Measurements from ENCODE around the gene TLE4.

DNA sequence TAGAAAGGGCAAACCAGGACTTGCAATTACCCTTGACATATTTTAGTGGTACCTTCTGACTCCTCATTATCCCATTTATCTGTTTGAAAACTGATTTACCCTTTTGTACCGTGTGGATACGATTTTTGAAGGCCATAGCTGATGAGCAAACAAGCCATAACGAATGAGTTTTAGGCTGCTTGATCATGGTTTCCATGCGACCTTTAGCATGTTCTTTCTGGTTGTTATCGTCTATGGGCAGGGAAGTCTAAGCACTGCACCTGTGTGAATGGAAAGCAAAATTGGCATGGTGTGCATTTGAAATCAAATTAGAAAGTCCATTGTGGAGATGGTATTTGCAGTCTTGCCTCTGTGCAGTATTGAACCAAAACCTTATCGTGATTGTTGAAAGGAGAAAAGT is 127.7 kb downstream of the TLE4 start:
- TF ChIP-seq, protein P1, sequence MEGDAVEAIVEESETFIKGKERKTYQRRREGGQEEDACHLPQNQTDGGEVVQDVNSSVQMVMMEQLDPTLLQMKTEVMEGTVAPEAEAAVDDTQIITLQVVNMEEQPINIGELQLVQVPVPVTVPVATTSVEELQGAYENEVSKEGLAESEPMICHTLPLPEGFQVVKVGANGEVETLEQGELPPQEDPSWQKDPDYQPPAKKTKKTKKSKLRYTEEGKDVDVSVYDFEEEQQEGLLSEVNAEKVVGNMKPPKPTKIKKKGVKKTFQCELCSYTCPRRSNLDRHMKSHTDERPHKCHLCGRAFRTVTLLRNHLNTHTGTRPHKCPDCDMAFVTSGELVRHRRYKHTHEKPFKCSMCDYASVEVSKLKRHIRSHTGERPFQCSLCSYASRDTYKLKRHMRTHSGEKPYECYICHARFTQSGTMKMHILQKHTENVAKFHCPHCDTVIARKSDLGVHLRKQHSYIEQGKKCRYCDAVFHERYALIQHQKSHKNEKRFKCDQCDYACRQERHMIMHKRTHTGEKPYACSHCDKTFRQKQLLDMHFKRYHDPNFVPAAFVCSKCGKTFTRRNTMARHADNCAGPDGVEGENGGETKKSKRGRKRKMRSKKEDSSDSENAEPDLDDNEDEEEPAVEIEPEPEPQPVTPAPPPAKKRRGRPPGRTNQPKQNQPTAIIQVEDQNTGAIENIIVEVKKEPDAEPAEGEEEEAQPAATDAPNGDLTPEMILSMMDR (IDR thresholded peaks at IDR 0.05) = no peak
- TF ChIP-seq POLR2A (IDR thresholded peaks at IDR 0.05) = no peak
